BE2C (cell line): ENCODE measurements around the gene PCLAF.
"Not testable (repeated sequence)": the region's sequence is repeated elsewhere in the genome, so short reads cannot be mapped to it uniquely, and the experiment has no call there.

Experiments
- DNase-seq: peaks from one replicate; pipeline ENCODE4 v3.0.0-alpha.2; 2020
- H3K27me3 ChIP-seq: fragments of 250-450 bp; sonication (Bioruptor Pico); 2 replicates; pipeline ENCODE4 v1.5.1; 2020; ENCODE audit warnings: mild to moderate bottlenecking
- H3K36me3 ChIP-seq: fragments of 250-450 bp; sonication (Bioruptor Pico); 2 replicates; pipeline ENCODE4 v1.5.1; 2020; ENCODE audit warnings: mild to moderate bottlenecking
- H3K4me1 ChIP-seq: fragments of 250-450 bp; sonication (Bioruptor Pico); 2 replicates; pipeline ENCODE4 v1.5.1; 2020
- H3K4me3 ChIP-seq: 2 replicates; pipeline ENCODE4 v1.5.1; 2011; ENCODE audit warnings: low read depth, low read length
- H3K9me3 ChIP-seq: fragments of 250-450 bp; sonication (Bioruptor Pico); 2 replicates; pipeline ENCODE4 v1.5.1; 2020
- CTCF ChIP-seq: IDR thresholded peaks from 2 replicates; pipeline ENCODE4 v1.5.1; 2012; ENCODE audit warnings: mild to moderate bottlenecking, low read depth, low read length

Gene PCLAF

GRCh38 chr15:64333986-64334929 lies 47.0 kb downstream of the PCLAF start:
- Histone ChIP-seq H3K4me1 (no peaks in the 10 kb centered on the region), H3K27me3 (no peaks in the 10 kb centered on the region), H3K4me3 (no peak overlapping the region), H3K9me3 (no peaks in the 10 kb centered on the region), H3K36me3 (no peaks in the 10 kb centered on the region)
- TF ChIP-seq CTCF: no peak
- no peak for DNase-seq

- H3K36me3 ChIP-seq: no peaks in the 10 kb centered on the region
- DNase-seq: no peak
- no peak overlapping the region for H3K4me3 ChIP-seq
- no peak for TF ChIP-seq CTCF
- H3K27me3 ChIP-seq: no peaks in the 10 kb centered on the region
- H3K4me1 ChIP-seq: no peaks in the 10 kb centered on the region
- H3K9me3 ChIP-seq: no peaks in the 10 kb centered on the region
Measured at GRCh38 chr15:64333516-64333915, 47.7 kb downstream of the PCLAF start.

GRCh38 chr15:64331668-64332067 lies 49.6 kb downstream of the PCLAF start:
- not testable (repeated sequence) for H3K27me3 ChIP-seq, H3K9me3 ChIP-seq, H3K4me1 ChIP-seq, DNase-seq, H3K4me3 ChIP-seq, H3K36me3 ChIP-seq

GRCh38 chr15:64326975-64327374 lies 54.3 kb downstream of the PCLAF start:
- H3K4me1 ChIP-seq, DNase-seq, H3K4me3 ChIP-seq, H3K36me3 ChIP-seq, H3K9me3 ChIP-seq, H3K27me3 ChIP-seq: not testable (repeated sequence)

GRCh38 chr15:64326458-64326857 lies 54.8 kb downstream of the PCLAF start:
- not testable (repeated sequence) for H3K9me3 ChIP-seq, H3K36me3 ChIP-seq, H3K27me3 ChIP-seq, H3K4me3 ChIP-seq, H3K4me1 ChIP-seq, DNase-seq

- H3K27me3 ChIP-seq: no peaks in the 10 kb centered on the region
- peaks cover 9% of the 10 kb centered on the region for H3K4me1 ChIP-seq
- H3K36me3 ChIP-seq: no peaks in the 10 kb centered on the region
- DNase-seq: no peak
- no peak overlapping the region for H3K4me3 ChIP-seq
- TF ChIP-seq CTCF: no peak
- no peaks in the 10 kb centered on the region for H3K9me3 ChIP-seq
Measured at GRCh38 chr15:64324165-64324877, 56.9 kb downstream of the PCLAF start.

GRCh38 chr15:64315216-64315615 lies 66.0 kb downstream of the PCLAF start:
- Histone ChIP-seq H3K4me3 (no peak overlapping the region), H3K9me3 (no peaks in the 10 kb centered on the region), H3K27me3 (no peaks in the 10 kb centered on the region), H3K4me1 (no peaks in the 10 kb centered on the region), H3K36me3 (no peaks in the 10 kb centered on the region)
- TF ChIP-seq CTCF: no peak
- DNase-seq: no peak
